Activated CD4-positive, alpha-beta T cell treated with anti-CD3 and anti-CD28 coated beads, Interleukin-2, Interleukin-6, amounts not matched to agents 100 ng/mL and 50 ng/mL, durations not matched to agents 16 hours and 8 hours (primary cell): ENCODE data around the gene PPM1H.
A peak's percentile ranks its signal among the peaks of the same experiment; 100 is the strongest.
"Not testable (repeated sequence)": the region's sequence is repeated elsewhere in the genome, so short reads cannot be mapped to it uniquely, and the experiment has no call there.

Experiments used
- DNase-seq: peaks from one replicate; pipeline ENCODE4 v3.0.0-alpha.2; 2020

PPM1H gene

DNA sequence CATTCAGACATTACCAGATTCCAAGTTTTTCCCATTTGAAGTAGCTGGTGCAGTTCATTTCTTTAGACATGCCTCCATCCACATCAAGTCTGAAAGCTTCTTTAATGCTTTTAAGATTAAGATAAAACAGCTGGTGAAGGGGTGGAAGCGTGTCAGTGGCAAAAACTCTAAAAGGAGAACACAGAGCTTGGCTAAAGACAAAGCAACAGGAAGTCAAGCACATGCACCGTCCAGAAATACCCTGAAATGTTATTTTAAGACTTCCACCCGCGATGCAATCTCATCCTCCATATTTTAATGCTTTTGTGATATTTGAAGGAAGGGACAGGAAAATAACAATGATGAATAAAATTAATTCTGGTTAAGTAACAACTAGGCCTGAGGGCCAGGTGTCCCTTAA, 31.8 kb downstream of the PPM1H start:
- no peak for DNase-seq

DNA sequence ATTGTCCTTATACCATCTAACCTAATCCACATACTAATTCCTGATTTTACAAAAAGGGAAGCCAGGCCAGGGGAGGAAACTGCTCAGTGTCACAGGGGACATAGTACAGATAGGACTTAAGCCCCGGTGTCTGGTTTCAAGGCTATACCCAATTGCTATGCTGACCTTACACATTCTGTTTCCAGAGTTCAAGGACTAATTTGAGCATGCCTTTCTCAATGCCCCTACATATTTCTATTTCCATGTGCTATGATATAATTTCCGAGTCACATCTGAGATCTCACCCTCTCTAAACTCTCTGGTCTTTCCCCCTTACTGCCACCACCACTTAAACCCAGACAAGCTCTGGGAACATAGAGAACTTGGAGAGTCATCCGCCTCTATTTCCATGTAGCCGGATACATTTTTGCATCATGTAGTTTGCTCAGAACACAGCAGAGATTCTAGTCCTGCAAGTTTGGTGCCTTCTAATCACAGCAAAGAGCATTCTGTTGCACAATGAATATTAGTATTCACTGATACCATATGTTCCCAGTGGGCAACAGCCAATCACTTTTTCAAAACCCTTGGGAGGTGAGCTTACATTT, 34.2 kb downstream of the PPM1H start:
- DNase-seq: no peak

DNA sequence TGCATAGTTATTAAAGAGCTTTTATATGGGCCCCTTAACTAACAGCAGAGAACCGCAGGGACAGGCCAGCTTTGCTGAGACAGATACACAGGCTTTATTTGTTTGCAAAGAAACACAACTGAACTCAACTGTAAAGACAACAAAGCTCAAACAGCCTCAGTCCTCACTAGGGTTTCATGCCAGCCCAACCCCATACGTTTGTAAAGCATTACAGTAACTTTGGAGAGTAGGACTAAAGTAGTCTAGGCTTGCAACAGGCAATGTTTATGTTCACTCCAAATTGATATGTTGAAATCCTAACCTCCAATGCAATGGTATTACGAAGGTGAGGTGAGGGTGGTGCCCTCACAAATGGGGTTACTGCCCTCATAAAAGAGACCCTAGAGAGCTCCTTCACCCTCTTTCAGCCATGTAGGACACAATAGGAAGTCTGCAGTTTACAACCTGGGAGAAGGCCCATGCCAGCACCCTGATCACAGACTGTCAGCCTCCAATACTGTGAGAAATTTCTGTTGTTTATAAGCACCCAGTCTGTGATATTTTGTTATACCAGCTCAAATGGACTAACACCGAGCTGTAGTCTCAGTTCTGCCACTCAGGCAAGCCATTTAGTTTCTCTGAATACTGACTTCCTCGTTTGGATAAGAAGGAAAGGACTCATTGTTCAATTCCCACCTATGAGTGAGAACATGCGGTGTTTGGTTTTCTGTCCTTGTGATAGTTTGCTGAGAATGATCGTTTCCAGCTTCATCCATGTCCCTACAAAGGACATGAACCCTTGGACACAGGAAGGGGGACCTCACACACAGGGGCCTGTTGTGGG, 35.2 kb downstream of the PPM1H start:
- no peak for DNase-seq

DNA sequence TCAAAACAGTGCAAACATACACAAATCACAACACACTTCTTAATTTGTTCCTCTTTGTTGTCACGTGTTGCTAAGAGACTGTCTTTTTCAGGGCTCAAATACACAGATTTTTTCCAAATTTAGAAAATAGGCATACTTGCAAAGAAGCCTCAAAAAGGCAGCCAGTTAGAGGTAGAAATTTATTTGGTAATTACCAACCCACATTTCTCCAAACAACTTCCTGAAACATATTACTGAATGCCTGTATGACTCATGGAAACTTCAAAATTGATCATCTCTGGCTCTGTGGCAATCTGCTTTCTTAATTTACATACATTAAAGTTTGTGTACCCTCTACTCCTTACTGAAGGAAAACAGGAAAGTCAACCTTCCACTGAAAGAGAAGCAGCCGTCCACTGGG, 36.4 kb downstream of the PPM1H start:
- DNase-seq: peak; percentile 16

DNA sequence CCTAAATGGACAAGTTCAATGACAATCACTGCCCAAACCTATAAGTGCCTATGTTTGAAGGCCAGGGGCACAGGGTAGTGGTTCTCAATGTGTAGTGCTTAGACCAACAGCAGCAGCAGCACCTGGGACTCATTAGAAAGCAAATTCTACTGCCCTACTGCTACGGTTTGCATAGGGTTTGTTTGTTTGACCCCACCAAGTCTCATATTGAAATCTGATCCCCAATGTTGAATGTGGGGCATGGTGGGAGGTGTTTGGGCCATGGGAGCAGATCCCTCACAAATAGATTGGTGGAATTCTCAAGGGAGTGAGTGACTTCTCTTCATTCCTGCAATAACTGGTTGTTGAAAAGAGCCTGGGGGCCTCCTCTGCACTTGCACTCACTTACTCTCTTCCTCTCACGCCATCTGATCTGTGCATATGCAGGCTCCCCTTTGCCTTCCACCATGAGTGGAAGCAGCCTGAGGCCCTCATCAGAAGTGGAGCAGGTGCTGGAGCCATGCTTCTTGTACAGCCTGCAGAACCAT, 39.5 kb downstream of the PPM1H start:
- no peak for DNase-seq

DNA sequence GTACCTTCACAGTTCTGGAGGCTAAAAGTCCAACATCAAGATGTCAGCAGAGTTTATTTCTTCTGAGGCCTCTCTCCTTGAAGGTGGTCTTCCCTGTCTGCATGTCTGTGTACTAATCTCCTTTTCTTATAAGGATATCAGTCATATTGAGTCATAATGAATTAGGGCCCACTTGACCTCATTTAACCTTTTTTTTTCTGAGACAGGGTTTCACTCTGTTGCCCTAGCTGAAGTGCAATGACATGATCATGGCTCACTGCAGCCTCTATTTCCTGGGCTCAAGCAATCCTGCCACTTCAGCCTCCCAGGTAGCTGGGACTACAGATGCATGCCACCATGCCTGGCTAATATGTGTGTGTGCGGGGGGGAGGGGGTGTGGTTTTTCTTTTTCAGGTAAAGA, 41.7 kb downstream of the PPM1H start:
- no peak for DNase-seq

DNA sequence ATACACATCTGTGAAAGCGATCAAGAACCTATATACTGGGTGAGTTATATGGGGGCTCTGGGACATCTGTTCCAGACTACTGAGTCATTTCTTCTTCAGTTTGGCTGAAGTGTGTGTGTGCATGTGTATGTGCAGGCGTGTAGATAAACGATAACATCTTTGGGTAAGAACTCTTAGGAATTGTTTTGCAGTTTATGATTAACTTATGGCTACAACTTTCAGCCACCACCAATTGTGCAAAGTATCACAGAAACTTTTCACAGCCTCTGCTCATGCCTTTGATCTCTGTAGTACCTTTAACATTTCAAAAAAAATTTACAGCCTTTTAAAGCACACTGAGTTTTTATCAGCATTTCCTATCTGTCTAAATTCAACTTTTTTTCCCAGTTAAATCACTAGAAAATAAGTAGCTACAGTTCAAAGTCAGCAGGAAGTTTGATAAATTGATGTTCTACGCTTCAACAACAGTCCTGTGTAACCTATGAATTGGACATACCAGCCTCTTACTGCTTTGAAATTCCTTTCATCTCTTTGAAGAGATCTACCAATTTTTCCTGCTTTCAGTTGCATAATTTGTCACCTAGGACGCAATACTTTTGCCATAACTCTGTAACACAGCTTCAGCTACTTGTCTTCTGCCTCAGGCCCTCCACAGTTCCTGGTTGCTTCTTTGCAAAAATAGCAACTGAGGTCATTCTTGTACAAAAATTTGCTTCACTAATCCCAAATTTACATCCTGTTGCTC, 43.0 kb downstream of the PPM1H start:
- peak; percentile 2 for DNase-seq

DNA sequence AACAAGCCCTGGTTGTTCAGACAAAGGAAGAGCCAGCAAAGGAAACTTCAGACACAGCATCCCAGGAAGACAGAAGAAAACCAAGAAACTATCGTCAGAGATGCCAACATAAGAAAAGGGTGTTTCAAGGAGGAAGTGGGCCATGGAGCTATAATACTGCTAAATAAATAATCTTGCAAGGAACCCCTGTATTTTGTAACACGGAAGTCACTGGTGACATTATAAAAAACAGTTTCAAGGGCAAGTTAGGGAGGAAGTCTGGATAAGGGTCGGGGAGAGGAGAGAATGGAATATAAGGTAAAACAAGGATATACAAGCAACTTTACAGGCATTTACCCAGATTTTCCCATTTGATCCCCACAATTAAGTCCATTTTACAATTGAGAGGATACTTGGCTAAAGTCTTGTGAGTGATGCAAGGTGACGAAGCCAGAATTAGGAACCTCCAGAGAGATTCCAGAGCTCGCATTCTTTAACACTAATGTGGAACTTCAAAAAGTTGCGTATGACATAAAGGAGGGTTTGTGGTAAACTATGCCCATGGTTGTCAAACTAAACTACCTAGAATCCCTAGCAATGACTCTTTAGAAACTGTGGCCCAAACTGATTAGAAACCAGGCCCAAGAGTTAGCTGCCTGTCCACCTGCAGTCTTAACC, 46.4 kb downstream of the PPM1H start:
- no peak for DNase-seq

DNA sequence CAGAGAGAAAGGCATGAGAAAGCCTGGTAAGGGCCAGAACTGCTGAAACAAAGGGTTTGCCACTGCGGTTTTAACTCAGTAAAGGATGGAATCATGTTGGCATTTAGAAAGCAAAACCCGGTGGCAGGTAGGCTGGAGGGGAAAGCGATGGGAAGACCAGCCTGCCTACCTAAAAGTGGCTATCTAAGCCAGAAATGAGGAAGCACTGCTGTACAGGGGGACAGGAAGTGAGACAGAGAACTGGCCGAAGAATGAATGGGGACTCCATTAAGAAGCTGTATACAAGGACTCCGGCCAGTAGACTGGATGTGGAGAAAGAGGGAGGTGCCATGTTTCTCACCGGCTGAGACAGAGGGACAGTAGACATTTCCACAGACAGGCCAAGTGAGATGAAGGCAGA, 48.2 kb downstream of the PPM1H start:
- no peak for DNase-seq

DNA sequence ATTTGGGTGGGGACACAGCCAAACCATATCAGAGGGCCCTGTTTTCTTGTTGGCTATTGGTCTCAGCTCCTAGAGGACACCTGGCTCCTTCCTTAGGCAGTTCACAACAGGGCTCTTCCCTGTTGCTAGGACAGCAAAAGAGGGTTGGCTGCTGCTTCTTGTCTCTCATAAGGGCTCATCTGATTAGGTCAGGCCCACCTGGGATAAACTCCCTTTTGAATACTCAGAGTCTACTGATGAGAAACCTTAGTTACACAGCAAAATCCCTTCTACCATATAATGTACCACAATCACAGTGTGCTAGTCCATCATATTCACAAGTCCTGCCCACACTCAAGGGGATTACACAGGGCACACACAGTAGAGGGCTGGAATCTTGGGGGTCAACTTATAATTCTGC, 49.7 kb downstream of the PPM1H start:
- no peak for DNase-seq

DNA sequence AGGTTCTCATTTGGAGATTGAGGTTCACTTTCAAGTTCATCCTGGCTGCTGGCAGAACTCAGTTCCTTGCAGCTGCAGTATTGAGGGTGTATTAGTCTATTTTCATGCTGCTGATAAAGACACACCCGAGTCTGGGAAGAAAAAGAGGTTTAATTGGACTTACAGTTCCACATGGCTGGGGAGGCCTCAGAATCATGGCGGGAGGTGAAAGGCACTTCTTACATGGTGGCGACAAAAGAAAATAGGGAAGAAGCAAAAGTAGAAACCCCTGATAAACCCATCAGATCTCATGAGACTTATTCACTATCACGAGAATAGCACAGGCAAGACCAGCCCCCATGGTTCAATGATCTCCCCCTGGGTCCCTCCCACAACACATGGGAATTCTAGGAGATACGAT, 50.1 kb downstream of the PPM1H start:
- not testable (repeated sequence) for DNase-seq

DNA sequence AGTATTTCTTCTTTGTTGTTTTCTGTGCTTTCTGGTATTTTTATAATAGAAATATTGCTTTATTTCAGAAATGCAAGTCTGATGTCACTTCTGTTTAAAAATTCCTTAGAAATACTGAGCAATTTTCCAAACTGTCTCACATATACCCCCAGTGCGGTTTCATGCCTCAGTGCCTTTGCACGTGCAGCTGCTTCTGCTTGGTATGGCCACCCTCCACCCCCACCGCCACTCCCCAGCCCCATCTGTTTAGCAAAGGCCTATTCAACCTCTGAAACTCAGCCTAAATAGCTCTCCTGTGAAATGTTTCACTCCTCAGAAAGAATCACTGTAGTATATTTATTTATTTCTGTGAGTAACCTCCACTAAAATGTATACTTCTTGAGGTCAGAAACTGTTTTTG, 52.3 kb downstream of the PPM1H start:
- no peak for DNase-seq

DNA sequence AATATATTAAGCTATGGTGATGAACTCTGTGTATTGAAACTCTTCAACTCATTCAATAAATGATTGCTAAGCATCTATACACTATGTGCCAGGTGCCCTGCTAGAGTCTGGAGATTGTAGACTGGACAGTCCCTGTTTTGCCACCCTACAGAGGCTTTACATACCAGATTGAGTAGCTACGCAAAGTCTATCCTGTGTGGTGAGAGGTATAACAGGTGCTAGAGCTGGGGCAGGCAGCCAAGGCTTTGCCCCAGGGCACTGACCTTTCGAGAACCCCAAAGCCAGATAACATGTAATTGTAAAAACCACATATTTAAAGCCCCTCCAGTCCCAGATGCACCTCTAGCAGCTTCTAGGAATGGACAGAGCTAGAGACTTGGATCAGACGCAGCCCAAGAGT, 52.8 kb downstream of the PPM1H start:
- no peak for DNase-seq

DNA sequence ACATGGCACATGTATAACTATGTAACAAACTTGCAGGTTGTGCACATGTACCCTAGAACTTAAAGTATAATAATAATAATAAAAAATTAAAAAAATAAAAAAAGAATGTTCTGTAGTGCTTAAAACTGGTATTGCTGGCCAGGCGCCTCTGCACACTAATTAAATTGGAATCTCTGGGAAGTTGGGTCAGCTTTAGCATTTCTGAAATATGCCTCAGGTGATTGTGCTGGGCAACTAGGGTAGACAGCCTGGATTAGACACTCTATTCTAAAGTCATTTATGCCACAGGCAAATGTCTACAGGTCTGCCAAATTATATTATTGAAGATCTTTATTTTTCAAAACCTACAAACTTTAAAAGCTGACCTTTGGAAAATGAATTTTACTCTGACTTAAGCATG, 55.3 kb downstream of the PPM1H start:
- DNase-seq: no peak

DNA sequence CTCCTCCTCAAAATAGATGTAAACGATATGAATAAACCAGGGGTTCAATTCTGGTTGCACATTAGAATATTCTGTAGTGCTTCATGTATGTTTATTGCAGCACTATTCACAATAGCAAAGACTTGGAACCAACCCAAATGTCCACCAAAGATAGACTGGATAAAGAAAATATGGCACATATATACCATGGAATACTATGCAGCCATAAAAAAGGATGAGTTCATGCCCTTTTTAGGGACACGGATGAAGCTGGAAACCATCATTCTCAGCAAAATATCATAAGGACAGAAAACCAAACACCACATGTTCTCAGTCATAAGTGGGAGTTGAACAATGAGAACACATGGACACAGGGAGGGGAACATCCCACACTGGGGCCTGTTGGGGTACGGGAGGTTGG, 55.7 kb downstream of the PPM1H start:
- DNase-seq: not testable (repeated sequence)

DNA sequence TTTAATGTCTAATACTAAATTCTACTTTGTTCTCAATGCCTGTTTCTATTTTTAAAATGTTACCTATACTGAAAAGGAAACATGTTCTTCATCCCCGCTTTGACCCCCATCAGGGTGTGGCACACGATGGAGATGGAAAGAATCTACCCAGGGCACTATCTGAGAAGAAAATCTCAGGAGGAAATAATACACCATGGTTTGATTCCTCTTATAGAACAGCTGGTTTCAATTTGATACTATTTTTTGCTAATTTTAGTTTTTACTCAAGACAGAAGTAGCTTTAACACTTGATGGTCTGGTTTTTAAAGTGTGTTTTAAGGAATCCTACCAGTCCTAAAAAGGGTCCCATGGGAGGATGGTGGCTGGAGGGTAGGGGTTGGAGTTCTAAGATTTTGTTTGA, 56.7 kb downstream of the PPM1H start:
- DNase-seq: no peak

DNA sequence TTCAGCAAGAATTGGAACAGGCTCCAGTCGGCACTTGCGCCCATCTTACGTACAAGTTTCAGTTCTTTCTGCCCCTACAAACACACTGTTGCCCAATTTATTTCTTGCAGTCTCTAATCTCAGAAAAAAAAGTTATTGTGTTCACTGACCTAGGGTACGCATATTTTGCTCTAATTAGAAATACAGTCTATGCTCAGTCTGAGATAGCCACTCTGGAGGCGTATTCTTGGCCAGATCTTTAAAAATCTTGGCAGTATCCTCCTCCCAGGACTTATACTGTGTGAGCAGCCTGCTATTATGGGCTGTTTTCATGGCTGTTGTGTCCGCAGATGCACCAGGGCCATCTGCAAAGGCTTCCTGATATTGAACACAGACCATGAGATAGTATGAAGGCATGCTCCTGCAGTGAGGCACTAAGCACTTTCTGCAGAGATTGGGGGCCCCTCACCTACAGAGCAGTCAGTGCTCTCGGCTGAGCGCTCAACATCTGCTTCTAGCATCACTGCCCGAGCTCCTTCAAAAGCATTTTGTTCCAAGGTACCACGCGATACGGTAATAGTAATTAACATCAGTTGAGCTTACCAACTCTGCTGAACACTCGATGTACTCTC, 57.9 kb downstream of the PPM1H start:
- DNase-seq: no peak

DNA sequence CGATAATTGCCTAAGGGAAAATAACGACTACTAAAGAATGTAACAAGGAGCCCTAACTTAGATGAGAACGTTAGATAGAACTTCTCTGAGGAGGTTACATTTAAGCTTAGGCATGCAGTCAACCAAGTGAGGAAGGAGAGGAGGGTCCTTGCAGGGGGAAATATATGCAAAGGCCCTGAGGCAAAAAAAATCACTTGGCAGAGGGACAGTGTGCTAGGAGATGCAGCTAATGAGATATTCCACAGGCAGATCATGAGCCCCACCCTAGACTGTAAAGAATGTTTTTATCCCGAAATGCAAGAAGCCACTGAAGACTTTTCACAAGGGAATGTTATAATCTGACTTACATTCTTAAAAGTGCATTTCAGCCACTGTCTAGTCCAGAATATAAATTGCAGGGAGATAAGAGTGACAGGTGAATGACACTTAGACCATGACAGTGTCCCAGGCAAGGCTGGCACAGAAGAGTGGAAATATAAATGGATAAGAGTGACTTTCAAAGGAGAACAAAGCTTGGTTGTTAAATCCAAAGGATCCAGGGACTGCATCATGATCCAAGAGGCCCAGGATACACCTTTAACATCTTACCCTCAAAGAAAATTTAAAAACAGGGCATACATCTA, 61.0 kb downstream of the PPM1H start:
- no peak for DNase-seq

DNA sequence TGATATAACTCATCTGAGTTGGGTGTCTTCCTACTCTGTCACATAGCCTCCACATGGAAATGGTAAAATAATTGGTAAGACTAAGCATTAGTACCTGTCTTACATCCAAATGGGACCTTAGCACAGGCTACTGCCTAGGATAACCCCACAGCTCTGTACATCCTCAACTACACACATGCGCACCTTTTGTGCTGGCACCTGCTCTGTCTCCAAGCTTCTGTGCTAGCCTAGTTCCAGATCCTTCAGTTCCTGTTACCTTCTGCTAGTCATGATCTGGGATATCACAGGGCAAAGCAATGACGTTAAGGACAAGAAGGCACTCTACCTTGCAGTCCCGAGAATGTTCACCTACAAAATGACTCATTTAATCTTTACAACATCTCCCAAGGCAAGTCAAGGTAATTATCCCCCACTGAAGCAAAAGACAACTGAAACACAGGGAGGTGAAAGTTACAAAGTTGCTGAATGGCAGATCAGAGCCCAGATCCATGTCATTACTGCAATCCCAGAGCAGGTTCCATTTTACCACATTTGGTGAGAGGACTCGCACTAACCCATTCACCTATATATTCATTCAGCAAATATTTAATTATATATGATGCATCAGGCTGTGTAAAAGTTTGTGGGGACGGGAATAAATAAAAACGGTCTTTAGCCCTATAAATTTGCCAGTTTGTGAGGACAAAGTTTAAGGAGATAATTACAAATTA, 61.7 kb downstream of the PPM1H start:
- DNase-seq: no peak

DNA sequence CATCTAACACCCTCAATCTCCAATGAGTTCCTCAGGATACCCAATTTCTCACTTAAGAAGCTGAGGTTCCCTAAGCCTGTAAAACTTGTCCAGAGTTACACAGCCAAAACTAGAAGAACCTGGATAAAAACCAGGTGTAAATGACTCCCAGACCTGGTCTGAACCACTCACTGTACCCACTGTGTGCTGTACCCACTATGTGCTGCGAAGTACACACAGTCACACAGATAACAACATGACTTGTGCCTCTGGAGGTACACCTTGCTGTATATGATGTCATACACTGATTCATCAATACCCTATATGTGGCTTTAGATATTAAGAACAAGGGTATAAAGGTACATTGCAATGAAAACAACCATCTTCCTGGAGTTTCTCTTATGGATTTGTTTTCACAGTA, 66.1 kb downstream of the PPM1H start:
- no peak for DNase-seq

DNA sequence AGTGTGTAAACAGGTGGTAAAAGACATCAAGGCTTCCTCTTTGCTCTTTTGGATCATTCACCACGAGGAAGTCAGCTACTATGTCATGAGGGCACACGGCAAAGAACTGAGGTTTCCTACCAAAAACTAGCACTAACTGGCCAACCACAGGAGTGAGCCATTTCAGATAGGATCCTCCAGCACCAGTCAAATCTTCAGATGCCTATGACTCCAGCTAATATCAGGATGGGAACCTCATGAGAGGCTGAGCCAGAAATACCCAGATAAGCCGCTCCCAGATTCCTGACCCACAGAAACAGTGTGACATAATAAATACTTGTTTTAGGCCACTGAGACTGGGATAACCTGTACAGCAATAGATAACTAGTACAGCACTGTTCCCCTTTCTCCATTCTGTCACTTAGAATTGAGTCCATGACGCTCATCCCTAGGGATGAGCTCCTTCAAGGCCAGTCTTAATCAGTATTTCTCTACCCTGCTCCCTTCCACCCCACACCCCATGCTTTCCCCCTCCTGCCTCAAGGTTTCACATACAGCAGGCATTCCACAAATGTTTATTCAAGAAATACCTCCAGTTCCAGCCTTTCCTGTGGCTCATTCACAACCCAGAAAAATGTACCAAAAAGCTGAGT, 68.4 kb downstream of the PPM1H start:
- no peak for DNase-seq
